HG03521 (cell line): ENCODE measurements around the gene ASCC1.

ENCODE experiments used
- ATAC-seq: cut with Tn5 transposase; IDR thresholded peaks from one replicate; pipeline ENCODE4 v1.9.1; 2021; ENCODE audit warnings: mild to moderate bottlenecking, moderate library complexity; ENCODE audit not compliant: unreplicated experiment

Gene ASCC1

GRCh38 chr10:72215611-72216549 is at the start of gene ASCC1, which contains the start of gene ANAPC16:
TSS of gene ASCC1 (minus strand) at chr10:72216276. CDS start at chr10:72213298, 2,978 bp downstream.
TSS of gene ANAPC16 (plus strand) at chr10:72216012. CDS start at chr10:72223915, 7,903 bp downstream.
- peak; percentile 78 for ATAC-seq

GRCh38 chr10:72265508-72265907 is 49.4 kb upstream of the ASCC1 start:
- ATAC-seq = no peak

DNA sequence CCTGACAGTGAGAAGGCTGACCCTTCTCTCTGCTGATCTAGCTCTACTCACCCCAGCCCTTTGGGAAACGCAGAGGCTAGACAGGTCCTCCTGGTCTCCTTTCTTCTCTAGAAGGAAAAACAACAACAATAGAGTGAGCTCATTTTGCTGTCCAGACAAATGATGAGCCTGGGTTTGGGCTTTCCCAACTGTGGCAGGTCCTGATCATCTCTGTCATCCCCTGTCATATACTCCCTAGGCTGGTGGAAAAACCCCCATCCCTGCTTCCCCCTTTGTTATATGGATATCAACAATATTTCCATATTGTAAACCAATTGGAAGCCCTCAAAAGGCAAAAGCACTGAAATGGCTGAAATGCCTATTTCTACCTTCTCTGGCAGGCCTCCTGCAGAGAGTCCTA is 48.5 kb upstream of the ASCC1 start:
- no peak for ATAC-seq

DNA sequence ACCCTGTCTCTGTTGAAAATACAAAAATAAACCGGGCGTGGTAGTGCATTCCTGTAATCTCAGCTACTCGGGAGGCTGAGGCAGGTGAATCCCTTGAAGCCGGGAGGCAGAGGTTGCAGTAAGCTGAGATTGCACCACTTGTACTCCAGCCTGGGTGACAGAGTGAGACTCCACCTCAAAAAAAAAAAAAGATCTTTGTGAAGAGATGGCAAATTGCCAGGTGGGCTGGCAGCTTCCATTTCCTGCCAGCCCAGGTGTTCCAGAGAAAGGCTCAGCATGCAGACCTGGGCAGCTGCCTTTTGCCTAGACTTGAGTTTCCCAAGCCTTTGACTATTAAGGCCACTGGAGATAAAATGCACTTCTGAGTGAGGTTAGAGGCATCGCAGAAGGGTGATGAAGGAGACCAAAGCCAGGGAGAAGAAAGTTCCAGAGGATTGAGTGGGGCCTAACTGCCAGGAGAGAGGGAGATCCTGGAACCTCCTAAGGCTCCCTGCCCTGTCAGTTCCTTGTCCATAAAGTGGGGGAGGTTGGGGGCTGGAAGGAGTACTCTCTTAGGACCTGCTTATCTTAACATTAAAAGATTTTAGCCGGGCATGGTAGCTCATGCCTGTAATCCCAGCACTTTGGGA is 47.7 kb upstream of the ASCC1 start:
- ATAC-seq = no peak

DNA sequence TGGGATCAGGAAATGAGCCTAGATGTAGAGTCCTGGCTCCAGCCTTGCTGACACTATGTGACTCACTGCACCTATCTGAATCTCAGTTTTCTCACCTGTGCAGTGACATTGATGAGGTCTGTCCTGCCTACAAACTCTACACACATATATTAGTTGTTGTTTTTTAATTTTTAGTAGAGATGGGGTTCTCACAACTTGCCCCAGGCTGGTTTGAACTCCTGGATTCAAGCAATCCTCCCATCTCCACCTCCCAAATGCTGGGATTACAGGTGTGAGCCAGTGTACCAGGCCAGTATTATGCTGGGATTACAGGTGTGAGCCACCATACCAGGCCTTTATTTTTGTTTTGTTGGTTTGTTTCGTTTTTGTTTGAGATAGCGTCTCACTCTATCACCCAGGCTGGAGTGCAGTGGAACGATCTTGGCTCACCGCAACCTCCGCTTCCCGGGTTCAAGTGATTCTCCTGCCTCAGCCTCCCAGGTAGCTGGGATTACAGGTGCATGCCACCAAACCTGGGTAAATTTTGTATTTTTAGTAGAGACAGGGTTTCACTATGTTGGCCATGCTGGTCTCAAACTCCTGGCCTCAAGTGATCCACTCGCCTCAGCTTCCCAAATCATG is 45.8 kb upstream of the ASCC1 start:
- no peak for ATAC-seq

DNA sequence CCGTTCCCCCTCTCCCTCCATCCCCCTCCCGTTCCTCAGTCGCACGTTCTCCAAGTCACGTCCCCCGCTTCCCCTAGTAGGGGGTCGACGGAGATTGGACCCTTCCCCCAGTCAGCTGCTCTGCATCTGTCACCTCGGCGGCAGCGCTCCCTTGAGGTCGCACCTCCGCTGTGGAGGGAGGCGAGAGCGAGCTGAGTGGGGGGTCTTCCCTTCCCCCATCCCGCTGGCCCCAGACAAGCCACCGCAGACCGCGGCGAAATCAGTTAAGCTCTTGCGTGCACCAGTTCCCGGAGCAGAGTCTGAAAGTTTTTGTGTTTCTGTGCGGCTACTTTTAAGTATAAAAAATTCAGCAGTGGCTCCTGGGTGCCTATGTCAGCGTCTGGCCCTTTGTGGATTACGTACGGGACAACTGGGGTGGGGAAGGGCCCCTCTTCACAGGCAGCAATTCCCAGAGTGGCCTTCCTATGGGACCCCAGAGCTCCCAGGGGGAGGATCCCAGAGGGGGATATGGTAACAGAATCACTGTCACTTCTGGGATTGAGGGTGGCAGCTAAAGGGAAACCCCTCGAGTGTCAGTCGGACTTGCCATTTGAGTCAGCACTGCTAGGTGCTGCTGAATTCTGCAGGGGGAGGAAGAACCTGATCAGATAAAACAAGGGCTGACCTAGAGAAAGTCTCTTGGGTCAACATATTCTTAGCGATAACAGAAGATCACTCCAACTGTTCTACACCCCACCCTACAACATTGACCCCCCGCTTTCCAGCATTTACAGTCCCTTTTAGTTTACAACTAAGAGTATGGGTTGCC is 45.1 kb upstream of the ASCC1 start:
- peak; percentile 37 for ATAC-seq

- peak; percentile 72 for ATAC-seq
Observed at GRCh38 chr10:72260239-72260975, 44.3 kb upstream of the ASCC1 start.

DNA sequence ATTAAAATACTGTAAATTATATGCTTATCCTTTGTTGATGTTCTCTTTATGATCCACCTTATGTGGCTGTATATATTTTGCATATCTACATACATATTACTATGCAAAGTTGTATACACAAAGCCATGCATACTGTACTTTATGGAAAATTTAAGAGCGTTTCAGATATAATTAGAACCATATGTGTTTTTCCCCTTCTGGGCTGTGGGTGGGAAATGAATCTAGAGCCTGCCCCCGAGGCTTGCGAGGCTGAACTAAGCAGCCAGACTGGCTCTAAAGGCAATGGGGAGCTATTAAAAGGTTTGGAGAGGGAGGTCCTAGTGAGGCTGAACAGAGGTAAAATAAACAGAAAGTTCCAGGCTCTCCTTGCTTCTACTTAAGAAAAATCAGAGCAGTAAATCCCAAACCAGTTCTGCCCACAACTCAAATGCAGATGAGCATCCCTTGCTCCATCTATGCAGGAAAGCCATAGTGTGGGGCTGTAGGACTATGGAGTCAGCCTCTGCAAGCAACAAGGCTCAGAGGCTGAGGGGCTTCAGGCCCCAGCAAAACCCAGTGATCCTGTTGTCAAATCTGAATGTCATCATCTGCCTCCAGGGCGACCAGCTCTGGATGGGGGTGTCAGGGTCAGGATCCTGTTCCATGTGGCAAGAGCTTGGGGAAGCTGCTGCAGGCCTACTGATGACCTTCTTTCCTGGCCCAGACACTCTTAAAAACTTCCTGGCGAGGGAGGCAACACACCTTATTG is 43.6 kb upstream of the ASCC1 start:
- no peak for ATAC-seq

GRCh38 chr10:72258617-72259016 is 42.5 kb upstream of the ASCC1 start:
- no peak for ATAC-seq

GRCh38 chr10:72257051-72257892 is 41.2 kb upstream of the ASCC1 start:
- ATAC-seq = no peak

GRCh38 chr10:72255977-72256729 is 40.1 kb upstream of the ASCC1 start:
- ATAC-seq = no peak

DNA sequence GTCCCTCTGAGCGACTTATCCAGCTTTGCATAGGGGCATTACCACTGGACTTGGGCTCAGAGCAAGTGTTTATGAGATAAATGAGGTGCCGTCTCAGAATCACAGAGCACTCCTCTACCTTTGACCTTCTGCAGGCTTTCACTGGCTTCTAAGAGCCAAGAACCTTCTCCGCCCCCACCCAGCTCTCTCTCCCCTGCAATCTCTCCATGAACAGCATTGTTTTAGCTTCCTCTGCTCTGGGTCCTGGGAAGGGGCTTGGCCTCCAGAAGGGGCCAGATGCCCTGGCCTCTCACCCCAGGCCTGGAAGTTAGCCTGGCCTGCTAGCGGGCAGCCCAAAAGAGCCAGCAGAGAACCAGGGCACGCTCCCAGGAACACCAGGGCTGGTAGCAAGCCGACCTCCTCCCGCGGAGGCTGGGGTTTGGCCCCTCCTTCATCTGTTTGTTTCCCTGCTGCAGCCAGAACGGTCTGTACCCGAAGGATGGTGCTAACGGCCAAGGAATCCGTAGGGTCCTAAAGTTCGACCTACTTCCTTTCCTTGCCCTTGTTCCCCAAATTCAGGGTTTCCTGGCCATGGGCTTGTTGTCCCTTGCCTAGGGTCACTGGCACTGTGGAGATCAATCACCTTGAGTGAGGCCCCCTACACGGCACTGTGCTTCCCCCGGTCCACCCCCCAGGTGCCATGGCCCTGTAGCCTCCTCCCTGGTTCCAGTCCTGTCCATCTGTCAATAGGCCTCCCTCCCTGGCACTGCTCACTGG is 38.9 kb upstream of the ASCC1 start:
- ATAC-seq = no peak

DNA sequence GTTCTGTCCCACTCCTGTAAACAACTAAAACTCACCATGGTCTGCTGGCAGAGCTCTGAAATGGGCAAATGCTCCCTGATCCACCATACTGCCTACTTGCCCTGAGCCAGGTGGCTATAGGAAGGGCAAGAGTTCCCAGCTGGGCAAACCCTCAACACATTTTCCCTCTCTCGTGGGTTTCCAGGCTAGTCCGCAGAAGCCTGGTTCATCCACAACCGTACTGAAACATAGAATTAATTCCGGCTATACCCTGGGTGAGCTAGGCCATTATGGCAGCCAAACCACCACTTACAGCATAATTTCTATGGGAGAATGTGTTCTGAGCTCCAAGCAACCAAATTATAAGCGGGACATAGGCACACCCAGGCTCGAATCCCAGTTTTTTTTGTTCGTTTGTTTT is 37.5 kb upstream of the ASCC1 start:
- ATAC-seq = no peak

GRCh38 chr10:72252972-72253371 is 36.9 kb upstream of the ASCC1 start:
- no peak for ATAC-seq

GRCh38 chr10:72251635-72252034 is 35.6 kb upstream of the ASCC1 start:
- no peak for ATAC-seq

DNA sequence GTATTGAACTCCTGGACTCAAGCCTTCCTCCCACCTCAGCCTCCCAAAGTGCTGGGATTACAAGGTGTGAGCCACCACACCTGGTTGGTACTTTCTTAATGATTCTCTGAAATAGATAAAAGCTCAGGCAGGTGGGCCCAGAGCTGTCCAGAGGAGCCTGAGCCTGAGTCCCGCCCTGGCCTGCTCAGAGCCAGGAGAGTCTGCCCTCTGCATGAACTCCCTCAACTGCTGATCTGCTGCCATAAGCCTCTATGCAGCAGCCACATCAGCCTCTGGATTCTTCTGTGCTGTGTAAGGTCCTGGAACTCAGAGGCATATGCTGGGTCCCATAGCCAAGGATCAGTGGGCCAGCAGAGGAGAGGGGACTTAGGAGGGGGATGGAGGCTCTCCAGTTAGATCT is 34.6 kb upstream of the ASCC1 start:
- ATAC-seq = no peak
